Measurements from ENCODE around the gene GLRX3.

GLRX3 gene

DNA sequence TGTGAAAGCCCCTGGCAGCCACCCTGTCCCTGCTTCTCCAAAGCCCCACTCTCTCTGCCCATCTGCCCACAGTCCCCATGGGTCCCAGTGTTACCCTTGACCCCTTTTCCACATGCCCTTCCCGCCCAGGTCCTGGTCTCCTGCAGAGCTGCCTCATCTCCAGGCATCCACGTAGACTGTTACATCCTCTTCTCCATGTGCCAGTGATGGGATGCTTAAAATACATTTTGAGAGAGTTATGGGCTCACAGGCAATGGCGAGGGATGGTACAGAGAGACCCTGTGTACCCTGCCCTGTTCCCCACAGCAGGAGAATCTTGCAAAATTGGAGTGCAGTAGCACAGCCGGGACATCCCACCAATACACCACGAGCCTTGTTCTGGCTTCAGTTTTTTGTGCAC is 56.8 kb downstream of the GLRX3 start:
- no peaks in the 10 kb centered on the region for H3K4me1 ChIP-seq (ENCODE audit: low read depth, poor library complexity, severe bottlenecking)
- no peak overlapping the region for H3K4me3 ChIP-seq (IDR thresholded peaks at IDR 0.05; ENCODE audit: insufficient read depth, low read depth, low read length)
- no peak overlapping the region for H3K4me2 ChIP-seq
- H3K79me2 ChIP-seq (ENCODE audit: insufficient read depth, low read depth) = no peaks in the 10 kb centered on the region
- no peak for TF ChIP-seq CTCF (conservative IDR thresholded peaks at IDR 0.05; ENCODE audit: low read depth, low read length)
- H3K27me3 ChIP-seq (ENCODE audit: insufficient read depth, low read depth) = peaks cover 4% of the 10 kb centered on the region; the same call in 1 of the 2 replicates
- no peak overlapping the region for H3K9ac ChIP-seq
- H3K36me3 ChIP-seq (ENCODE audit: insufficient read depth) = no peaks in the 10 kb centered on the region
- H2AFZ ChIP-seq (ENCODE audit: low read depth) = no peak overlapping the region
- no peaks in the 10 kb centered on the region for H4K20me1 ChIP-seq (ENCODE audit: insufficient read depth)
- no peak overlapping the region for H3K27ac ChIP-seq

- no peaks in the 10 kb centered on the region for H4K20me1 ChIP-seq (ENCODE audit: insufficient read depth)
- peaks cover 4% of the 10 kb centered on the region; the same call in 1 of the 2 replicates for H3K27me3 ChIP-seq (ENCODE audit: insufficient read depth, low read depth)
- H2AFZ ChIP-seq (ENCODE audit: low read depth) = no peak overlapping the region
- no peaks in the 10 kb centered on the region for H3K4me1 ChIP-seq (ENCODE audit: low read depth, poor library complexity, severe bottlenecking)
- no peak for TF ChIP-seq CTCF (conservative IDR thresholded peaks at IDR 0.05; ENCODE audit: low read depth, low read length)
- H3K27ac ChIP-seq = no peak overlapping the region
- H3K4me3 ChIP-seq (IDR thresholded peaks at IDR 0.05; ENCODE audit: insufficient read depth, low read depth, low read length) = no peak overlapping the region
- H3K36me3 ChIP-seq (ENCODE audit: insufficient read depth) = no peaks in the 10 kb centered on the region
- no peaks in the 10 kb centered on the region for H3K79me2 ChIP-seq (ENCODE audit: insufficient read depth, low read depth)
- H3K4me2 ChIP-seq = no peak overlapping the region
- no peak overlapping the region for H3K9ac ChIP-seq
Measured at GRCh38 chr10:130193493-130194193, 57.5 kb downstream of the GLRX3 start.

DNA sequence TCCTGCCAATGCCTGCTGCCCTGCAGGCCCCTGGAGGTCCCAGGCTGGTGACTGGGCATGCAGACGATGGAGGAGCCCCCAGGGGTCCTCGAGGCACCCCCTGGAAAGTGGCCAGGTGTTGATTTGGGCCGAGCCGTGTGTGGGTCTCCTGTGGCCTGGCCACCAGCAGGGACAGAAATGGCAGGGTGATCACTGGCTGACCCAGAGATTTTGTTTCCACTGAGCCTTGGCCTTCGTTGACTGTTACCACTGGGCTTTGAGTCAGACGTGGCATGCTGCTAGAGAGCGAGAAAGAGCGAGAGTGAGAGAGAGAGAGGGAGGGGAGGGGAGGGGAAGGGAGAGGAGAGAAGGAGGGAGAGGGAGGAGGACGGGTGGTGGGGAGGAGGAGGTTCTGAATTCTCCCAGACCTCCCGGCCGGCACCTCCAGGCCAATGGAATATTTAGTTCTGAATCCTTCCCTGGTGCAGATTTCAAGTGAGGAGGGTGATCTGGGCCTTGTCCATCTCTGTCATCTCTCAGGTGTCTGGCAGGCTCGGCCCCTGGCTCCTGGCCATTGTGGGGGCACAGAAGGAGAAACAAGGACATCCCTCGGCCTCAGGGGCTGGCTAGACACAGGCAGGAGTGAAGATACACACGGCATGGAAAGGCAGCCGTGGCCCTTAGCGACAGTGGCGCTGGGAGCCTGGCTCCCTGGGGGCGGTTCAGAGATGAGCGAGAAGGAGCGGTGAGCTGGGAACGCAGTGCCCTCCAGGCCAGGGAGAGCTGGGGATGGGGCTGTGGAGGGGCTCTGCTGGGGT is 58.2 kb downstream of the GLRX3 start:
- no peak overlapping the region for H3K4me2 ChIP-seq
- H3K4me3 ChIP-seq (IDR thresholded peaks at IDR 0.05; ENCODE audit: insufficient read depth, low read depth, low read length) = no peak overlapping the region
- H3K27ac ChIP-seq = no peak overlapping the region
- H3K79me2 ChIP-seq (ENCODE audit: insufficient read depth, low read depth) = no peaks in the 10 kb centered on the region
- no peaks in the 10 kb centered on the region for H4K20me1 ChIP-seq (ENCODE audit: insufficient read depth)
- no peak overlapping the region for H3K9ac ChIP-seq
- peaks cover 4% of the 10 kb centered on the region; the same call in 1 of the 2 replicates for H3K27me3 ChIP-seq (ENCODE audit: insufficient read depth, low read depth)
- H3K36me3 ChIP-seq (ENCODE audit: insufficient read depth) = no peaks in the 10 kb centered on the region
- TF ChIP-seq CTCF (conservative IDR thresholded peaks at IDR 0.05; ENCODE audit: low read depth, low read length) = no peak
- no peak overlapping the region for H2AFZ ChIP-seq (ENCODE audit: low read depth)
- H3K4me1 ChIP-seq (ENCODE audit: low read depth, poor library complexity, severe bottlenecking) = no peaks in the 10 kb centered on the region

DNA sequence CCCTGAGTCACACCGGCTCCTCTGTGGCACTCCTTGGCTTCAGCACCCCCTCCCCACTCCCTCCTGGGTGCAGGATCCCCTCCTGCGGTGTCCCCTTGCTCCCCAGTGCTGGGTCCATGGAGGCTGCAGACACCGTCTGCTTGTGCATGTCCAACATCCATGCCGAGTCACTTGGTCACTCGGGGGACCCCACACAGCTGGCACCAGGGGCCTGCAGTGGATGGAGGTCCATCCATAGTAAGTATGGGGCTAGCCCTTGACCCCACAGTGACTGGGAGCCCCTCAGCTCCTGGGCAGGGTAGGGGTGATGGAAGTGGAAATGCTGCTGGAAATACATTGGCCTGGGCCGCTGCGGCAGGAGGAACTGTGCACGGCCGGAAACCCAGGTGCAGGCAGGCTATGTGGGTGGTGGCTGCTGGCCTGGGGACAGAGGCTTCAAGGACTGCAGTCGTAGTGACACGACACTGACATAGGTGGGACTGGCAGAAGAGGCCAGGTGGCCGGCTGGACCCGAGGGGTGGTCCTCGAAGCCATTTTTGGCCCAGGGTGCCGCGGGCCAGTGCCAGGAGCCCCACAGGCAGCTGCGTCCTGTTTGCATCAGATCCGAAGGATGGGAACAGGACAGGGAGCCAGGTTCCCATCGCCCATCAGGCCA is 58.9 kb downstream of the GLRX3 start:
- Histone ChIP-seq H3K4me1 (ENCODE audit: low read depth, poor library complexity, severe bottlenecking) (no peaks in the 10 kb centered on the region), H3K27ac (no peak overlapping the region)

More for the DNA sequence above, 58.9 kb downstream of the GLRX3 start:
- Histone ChIP-seq H3K9ac (no peak overlapping the region), H3K36me3 (ENCODE audit: insufficient read depth) (no peaks in the 10 kb centered on the region), H3K4me2 (no peak overlapping the region), H4K20me1 (ENCODE audit: insufficient read depth) (no peaks in the 10 kb centered on the region), H2AFZ (ENCODE audit: low read depth) (no peak overlapping the region), H3K79me2 (ENCODE audit: insufficient read depth, low read depth) (no peaks in the 10 kb centered on the region), H3K27me3 (ENCODE audit: insufficient read depth, low read depth) (peaks cover 4% of the 10 kb centered on the region; the same call in 1 of the 2 replicates), H3K4me3 (IDR thresholded peaks at IDR 0.05; ENCODE audit: insufficient read depth, low read depth, low read length) (no peak overlapping the region)
- TF ChIP-seq CTCF (conservative IDR thresholded peaks at IDR 0.05; ENCODE audit: low read depth, low read length) = no peak
